Raji (cell line): ENCODE results near the gene GNA12.

Experiments
- POLR2A ChIP-seq: IDR thresholded peaks from 2 replicates; pipeline ENCODE4 v1.6.1; 2011; ENCODE audit warnings: low read depth, low read length, control low read depth; ENCODE audit not compliant: insufficient read depth

The GNA12 gene

GRCh38 chr7:2830609-2831376 is 13.3 kb downstream of the GNA12 start:
- no peak for TF ChIP-seq POLR2A

GRCh38 chr7:2829040-2829439 is 15.1 kb downstream of the GNA12 start:
- TF ChIP-seq POLR2A, result no peak

- TF ChIP-seq POLR2A, result no peak
Observed at GRCh38 chr7:2826771-2827170, 17.3 kb downstream of the GNA12 start.

- no peak for TF ChIP-seq POLR2A
Observed at GRCh38 chr7:2825559-2826227, 18.4 kb downstream of the GNA12 start.

GRCh38 chr7:2824678-2825461 is 19.2 kb downstream of the GNA12 start:
- no peak for TF ChIP-seq POLR2A

GRCh38 chr7:2824026-2824677 is 20.0 kb downstream of the GNA12 start:
- TF ChIP-seq POLR2A, result no peak

GRCh38 chr7:2823130-2823529 is 21.0 kb downstream of the GNA12 start:
- no peak for TF ChIP-seq POLR2A

GRCh38 chr7:2821842-2822507 is 22.1 kb downstream of the GNA12 start:
- no peak for TF ChIP-seq POLR2A

- TF ChIP-seq POLR2A, result no peak
Observed at GRCh38 chr7:2821161-2821841, 22.8 kb downstream of the GNA12 start.

GRCh38 chr7:2820508-2820934 is 23.6 kb downstream of the GNA12 start:
- no peak for TF ChIP-seq POLR2A

- no peak for TF ChIP-seq POLR2A
Observed at GRCh38 chr7:2819954-2820397, 24.1 kb downstream of the GNA12 start.

- TF ChIP-seq POLR2A, result no peak
Observed at GRCh38 chr7:2819161-2819953, 24.8 kb downstream of the GNA12 start.

- no peak for TF ChIP-seq POLR2A
Observed at GRCh38 chr7:2818653-2819052, 25.5 kb downstream of the GNA12 start.
